Omental fat pad (tissue), 4 donors: ENCODE data around the gene ESF1. TPM values are rescaled to one million over a fixed set of nuclear protein-coding genes. Genes with fewer than 3 reads are reported as not detected.

Experiments
- ATAC-seq: fragments of 150-250 bp; one replicate; pipeline ENCODE4 v1.9.1; 2016; ENCODE audit warnings: mild to moderate bottlenecking, moderate library complexity; ENCODE audit not compliant: low FRiP score
- DNase-seq: peaks from one replicate; pipeline ENCODE4 v3.0.0-alpha.2; 2019; ENCODE audit warnings: low spot score
- total RNA-seq, 4 donors: library from RNA; depleted of rRNA; stranded (reverse); fragments of >200 nt; gene quantifications; one replicate each; pipeline ENCODE4 v1.1.0, GENCODE V29; 2016
- TF ChIP-seq, protein P1 (sequence below), 3 donors: fragments of 450-650 bp; IDR thresholded peaks; one replicate each; pipeline ENCODE4 v1.5.1; 2016 to 2017; ENCODE audit warnings: antibody characterized with exemption in 3 of 3, mild to moderate bottlenecking in 3 of 3, moderate library complexity in 2 of 3

The ESF1 gene
- total RNA-seq, 4 donors from 2014 or later: 11.2 to 25.1 (median 15.2) TPM

DNA sequence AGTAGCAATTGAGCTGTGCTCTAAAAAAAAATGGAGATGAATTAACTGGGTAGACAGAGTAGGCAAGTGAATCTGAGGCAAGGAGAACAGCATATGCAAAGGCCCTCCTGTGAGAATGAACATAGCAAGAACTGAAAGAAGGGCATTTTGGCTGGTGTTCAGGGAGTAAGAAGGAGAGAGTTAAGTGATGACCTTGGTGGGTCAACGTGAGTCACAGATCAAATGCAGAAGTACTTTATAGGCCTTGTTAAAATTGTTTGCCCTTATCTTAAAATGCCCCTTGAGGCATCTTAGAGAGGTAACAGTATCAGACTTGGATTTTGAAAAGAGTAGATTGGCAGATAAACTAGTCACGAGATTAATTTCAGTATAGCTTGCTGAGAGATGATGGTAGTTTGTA lies 24.7 kb upstream of the ESF1 start:
- DNase-seq: no peak
- ATAC-seq: no peak
- TF ChIP-seq, protein P1, sequence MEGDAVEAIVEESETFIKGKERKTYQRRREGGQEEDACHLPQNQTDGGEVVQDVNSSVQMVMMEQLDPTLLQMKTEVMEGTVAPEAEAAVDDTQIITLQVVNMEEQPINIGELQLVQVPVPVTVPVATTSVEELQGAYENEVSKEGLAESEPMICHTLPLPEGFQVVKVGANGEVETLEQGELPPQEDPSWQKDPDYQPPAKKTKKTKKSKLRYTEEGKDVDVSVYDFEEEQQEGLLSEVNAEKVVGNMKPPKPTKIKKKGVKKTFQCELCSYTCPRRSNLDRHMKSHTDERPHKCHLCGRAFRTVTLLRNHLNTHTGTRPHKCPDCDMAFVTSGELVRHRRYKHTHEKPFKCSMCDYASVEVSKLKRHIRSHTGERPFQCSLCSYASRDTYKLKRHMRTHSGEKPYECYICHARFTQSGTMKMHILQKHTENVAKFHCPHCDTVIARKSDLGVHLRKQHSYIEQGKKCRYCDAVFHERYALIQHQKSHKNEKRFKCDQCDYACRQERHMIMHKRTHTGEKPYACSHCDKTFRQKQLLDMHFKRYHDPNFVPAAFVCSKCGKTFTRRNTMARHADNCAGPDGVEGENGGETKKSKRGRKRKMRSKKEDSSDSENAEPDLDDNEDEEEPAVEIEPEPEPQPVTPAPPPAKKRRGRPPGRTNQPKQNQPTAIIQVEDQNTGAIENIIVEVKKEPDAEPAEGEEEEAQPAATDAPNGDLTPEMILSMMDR (IDR thresholded peaks at IDR 0.05): no peak

- ATAC-seq: no peak
- no peak for DNase-seq
- TF ChIP-seq, protein P1 (IDR thresholded peaks at IDR 0.05): no peak
Observed at GRCh38 chr20:13800728-13801134, 16.0 kb upstream of the ESF1 start.

- ATAC-seq: no peak
- DNase-seq: no peak
- TF ChIP-seq, protein P1 (IDR thresholded peaks at IDR 0.05): no peak
Observed at GRCh38 chr20:13799974-13800373, 15.3 kb upstream of the ESF1 start.

GRCh38 chr20:13799040-13799439 lies 14.3 kb upstream of the ESF1 start:
- ATAC-seq: no peak
- no peak for DNase-seq
- TF ChIP-seq, protein P1 (IDR thresholded peaks at IDR 0.05): no peak

DNA sequence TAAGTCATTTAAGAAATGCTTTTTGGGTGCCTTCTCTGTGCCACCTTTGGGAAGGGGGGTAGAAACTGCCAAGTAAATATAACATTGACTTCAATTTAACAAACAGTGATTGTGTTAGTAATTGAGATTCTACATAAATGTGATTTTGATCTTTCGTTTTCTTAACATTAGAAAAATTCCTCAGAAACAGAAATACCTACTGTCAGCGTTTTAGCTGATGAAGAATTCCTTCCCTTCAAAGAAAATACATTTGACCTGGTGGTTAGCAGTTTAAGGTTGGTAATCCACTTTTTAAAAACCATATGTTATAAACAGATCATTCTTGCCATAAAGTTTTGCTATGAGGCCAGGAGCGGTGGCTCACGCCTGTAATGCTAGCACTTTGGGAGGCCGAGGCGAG lies 9.9 kb upstream of the ESF1 start:
- ATAC-seq (no peak), DNase-seq (no peak)
- TF ChIP-seq, protein P1 (IDR thresholded peaks at IDR 0.05): no peak

DNA sequence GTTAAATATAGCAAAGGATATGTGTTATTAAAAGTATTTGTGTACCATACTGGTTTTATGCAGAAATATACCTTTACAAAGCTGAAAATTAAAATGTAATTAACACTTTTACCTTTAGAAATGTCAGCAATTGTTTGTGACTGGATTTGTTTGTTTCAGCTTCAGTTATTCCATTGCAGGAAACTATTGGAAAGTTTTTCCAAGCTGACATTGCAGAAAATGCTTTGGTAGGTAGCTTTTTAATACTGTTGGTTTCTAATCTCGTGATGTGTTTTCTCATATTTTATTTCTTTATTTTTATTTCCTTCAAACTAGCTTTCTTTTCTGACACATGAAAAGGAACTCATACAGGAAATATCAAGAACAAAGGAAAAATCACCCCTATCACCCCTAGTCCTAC lies 8.3 kb upstream of the ESF1 start:
- TF ChIP-seq, protein P1 (IDR thresholded peaks at IDR 0.05): no peak
- ATAC-seq (no peak), DNase-seq (no peak)

- ATAC-seq: no peak
- DNase-seq: no peak
Observed at GRCh38 chr20:13791540-13792459, 7.1 kb upstream of the ESF1 start.

More at GRCh38 chr20:13791540-13792459, 7.1 kb upstream of the ESF1 start:
- TF ChIP-seq, protein P1 (IDR thresholded peaks at IDR 0.05): no peak
